Measurements from ENCODE around the gene RBM26.

The RBM26 gene

DNA sequence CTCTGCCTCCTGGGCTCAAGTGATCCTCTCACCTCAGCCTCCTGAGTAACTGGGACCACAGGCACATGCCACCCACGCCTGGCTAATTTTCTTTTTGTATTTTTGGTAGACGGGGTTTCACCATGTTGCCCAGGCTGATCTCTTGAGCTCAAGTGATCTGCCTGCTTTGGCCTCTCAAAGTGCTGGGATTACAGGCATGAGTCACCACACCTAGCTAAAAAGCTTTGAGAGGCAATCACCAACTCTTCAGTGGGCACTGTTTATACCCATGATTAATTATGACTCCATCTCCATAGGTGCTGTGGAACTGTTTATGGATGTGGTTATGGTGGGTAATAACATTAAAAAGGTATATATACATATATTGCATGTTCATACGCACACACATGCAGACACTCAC, 7.5 kb upstream of the RBM26 start:
- H3K27ac ChIP-seq, result no peak overlapping the region
- no peaks in the 10 kb centered on the region for H3K9me3 ChIP-seq (ENCODE audit: control insufficient read depth, low read length)
- TF ChIP-seq, protein P1, sequence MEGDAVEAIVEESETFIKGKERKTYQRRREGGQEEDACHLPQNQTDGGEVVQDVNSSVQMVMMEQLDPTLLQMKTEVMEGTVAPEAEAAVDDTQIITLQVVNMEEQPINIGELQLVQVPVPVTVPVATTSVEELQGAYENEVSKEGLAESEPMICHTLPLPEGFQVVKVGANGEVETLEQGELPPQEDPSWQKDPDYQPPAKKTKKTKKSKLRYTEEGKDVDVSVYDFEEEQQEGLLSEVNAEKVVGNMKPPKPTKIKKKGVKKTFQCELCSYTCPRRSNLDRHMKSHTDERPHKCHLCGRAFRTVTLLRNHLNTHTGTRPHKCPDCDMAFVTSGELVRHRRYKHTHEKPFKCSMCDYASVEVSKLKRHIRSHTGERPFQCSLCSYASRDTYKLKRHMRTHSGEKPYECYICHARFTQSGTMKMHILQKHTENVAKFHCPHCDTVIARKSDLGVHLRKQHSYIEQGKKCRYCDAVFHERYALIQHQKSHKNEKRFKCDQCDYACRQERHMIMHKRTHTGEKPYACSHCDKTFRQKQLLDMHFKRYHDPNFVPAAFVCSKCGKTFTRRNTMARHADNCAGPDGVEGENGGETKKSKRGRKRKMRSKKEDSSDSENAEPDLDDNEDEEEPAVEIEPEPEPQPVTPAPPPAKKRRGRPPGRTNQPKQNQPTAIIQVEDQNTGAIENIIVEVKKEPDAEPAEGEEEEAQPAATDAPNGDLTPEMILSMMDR (IDR thresholded peaks at IDR 0.05), result no peak
- H3K4me1 ChIP-seq, result no peaks in the 10 kb centered on the region
- H3K27me3 ChIP-seq (ENCODE audit: control insufficient read depth, insufficient read depth, low read length), result no peaks in the 10 kb centered on the region
- H3K4me2 ChIP-seq (ENCODE audit: low read length), result no peak overlapping the region
- H3K79me2 ChIP-seq, result no peaks in the 10 kb centered on the region
- H3K36me3 ChIP-seq (ENCODE audit: control insufficient read depth, insufficient read depth, low read length), result no peaks in the 10 kb centered on the region
- H3K9ac ChIP-seq, result no peak overlapping the region
- no peak overlapping the region for H3K4me3 ChIP-seq (ENCODE audit: low read depth, low read length)
- no peak overlapping the region for H2AFZ ChIP-seq

DNA sequence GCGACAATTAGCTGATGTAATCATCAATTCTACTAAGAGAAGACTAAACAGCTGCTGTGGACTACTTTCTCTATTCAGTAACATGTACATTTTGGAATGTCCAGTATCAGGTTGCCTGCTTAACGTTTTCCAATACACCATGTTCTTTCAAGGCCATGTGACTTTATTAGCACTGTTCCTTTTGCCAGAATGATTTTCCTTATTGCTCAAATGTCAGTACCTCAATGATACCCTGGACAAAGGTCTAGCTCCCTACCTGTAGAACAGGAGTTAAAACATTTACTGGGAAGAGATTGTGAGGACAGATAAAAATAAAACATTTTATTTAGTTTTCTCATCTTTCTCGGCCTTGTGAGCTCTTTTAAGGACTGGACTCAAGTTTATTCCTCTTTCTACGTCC, 3.8 kb upstream of the RBM26 start:
- Histone ChIP-seq H3K9me3 (ENCODE audit: control insufficient read depth, low read length) (no peaks in the 10 kb centered on the region), H3K4me2 (ENCODE audit: low read length) (no peak overlapping the region), H3K4me1 (no peaks in the 10 kb centered on the region), H3K27ac (no peak overlapping the region), H3K9ac (no peak overlapping the region), H3K27me3 (ENCODE audit: control insufficient read depth, insufficient read depth, low read length) (no peaks in the 10 kb centered on the region), H2AFZ (no peak overlapping the region), H3K4me3 (ENCODE audit: low read depth, low read length) (no peak overlapping the region), H3K36me3 (ENCODE audit: control insufficient read depth, insufficient read depth, low read length) (no peaks in the 10 kb centered on the region), H3K79me2 (peaks cover 7% of the 10 kb centered on the region)
- TF ChIP-seq, protein P1 (IDR thresholded peaks at IDR 0.05), result no peak

DNA sequence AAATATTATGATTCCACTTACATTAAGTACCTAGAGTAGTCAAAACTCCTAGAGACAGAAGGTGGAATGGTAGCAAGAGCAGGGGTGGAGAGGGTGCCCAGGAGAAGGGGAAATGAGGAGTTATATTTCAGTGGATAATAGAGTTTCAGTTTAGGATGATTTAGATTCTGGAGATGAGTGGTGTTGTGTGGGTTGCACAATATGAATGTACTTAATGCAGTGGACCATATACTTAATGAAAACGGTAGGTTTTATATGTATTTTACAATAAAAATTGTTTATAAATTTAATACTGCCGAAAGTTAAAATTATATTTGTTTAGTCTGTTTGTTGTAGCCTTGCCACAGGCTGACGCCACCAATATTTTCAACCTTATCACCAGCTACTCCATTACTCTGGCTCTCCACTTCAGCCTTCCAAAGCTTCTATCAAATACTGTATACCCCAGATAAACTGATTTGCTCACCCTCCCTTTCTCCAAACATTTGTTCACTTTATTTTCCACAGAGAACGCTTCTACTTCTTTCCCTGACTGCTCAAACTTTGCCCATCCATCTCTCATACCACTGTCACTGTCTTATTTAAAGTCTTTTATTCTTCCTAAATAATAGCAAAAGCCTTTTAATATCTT, 1.4 kb upstream of the RBM26 start:
- no peak overlapping the region for H3K27ac ChIP-seq
- H2AFZ ChIP-seq, result no peak overlapping the region
- H3K4me2 ChIP-seq (ENCODE audit: low read length), result peak overlapping the region; percentile 90
- no peaks in the 10 kb centered on the region for H3K9me3 ChIP-seq (ENCODE audit: control insufficient read depth, low read length)
- peaks cover 10% of the 10 kb centered on the region for H3K79me2 ChIP-seq
- H3K27me3 ChIP-seq (ENCODE audit: control insufficient read depth, insufficient read depth, low read length), result no peaks in the 10 kb centered on the region
- peaks cover 3% of the 10 kb centered on the region for H3K4me1 ChIP-seq
- TF ChIP-seq, protein P1 (IDR thresholded peaks at IDR 0.05), result no peak
- no peak overlapping the region for H3K9ac ChIP-seq
- peak overlapping the region; percentile 97 for H3K4me3 ChIP-seq (ENCODE audit: low read depth, low read length)
- no peaks in the 10 kb centered on the region for H3K36me3 ChIP-seq (ENCODE audit: control insufficient read depth, insufficient read depth, low read length)

DNA sequence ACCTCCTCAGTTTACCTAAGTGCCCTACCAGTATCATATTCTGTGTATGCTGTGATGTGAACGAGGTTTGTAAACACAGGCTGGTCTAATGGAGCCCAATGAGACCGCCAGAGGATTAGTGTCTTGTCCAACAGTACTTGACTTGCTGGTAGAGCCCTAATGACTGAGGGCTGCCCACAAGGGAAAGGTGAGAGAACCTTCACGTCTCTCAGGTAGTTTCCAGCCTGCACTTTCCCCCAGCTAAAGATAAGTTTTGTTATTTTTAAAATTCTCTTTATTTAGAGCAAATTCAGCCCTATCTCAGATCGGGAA, 498 bp upstream of the RBM26 start:
- H3K4me1 ChIP-seq, result peaks cover 3% of the 10 kb centered on the region
- peak overlapping the region; percentile 96 for H2AFZ ChIP-seq
- H3K4me2 ChIP-seq (ENCODE audit: low read length), result peak overlapping the region; percentile 90
- no peaks in the 10 kb centered on the region for H3K9me3 ChIP-seq (ENCODE audit: control insufficient read depth, low read length)
- H3K4me3 ChIP-seq (ENCODE audit: low read depth, low read length), result peak overlapping the region; percentile 97
- H3K36me3 ChIP-seq (ENCODE audit: control insufficient read depth, insufficient read depth, low read length), result no peaks in the 10 kb centered on the region
- TF ChIP-seq, protein P1 (IDR thresholded peaks at IDR 0.05), result no peak
- peaks cover 11% of the 10 kb centered on the region for H3K79me2 ChIP-seq
- peak overlapping the region; percentile 93 for H3K27ac ChIP-seq
- H3K27me3 ChIP-seq (ENCODE audit: control insufficient read depth, insufficient read depth, low read length), result no peaks in the 10 kb centered on the region
- no peak overlapping the region for H3K9ac ChIP-seq

DNA sequence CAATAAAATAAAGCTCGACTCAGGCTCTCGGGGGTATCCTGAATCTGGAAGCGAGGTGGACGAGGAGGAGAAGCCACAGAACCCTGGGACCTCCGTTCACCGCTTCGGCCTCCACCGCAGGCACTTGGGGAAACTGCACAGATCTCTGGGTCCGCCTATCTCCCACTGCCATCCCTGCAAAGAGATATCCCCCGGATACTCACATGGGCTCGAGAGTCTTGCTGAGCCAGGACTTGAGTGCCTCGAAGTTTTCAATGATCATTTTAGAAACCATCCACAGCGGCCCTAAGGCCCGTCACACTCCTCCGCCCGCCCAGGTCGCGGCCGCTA, 589 bp downstream of the RBM26 start:
- peak overlapping the region; percentile 90 for H3K4me2 ChIP-seq (ENCODE audit: low read length)
- no peaks in the 10 kb centered on the region for H3K9me3 ChIP-seq (ENCODE audit: control insufficient read depth, low read length)
- TF ChIP-seq, protein P1 (IDR thresholded peaks at IDR 0.05), result no peak
- peaks cover 3% of the 10 kb centered on the region for H3K4me1 ChIP-seq
- H3K36me3 ChIP-seq (ENCODE audit: control insufficient read depth, insufficient read depth, low read length), result no peaks in the 10 kb centered on the region
- H3K4me3 ChIP-seq (ENCODE audit: low read depth, low read length), result peak overlapping the region; percentile 97
- peak overlapping the region; percentile 93 for H3K27ac ChIP-seq
- H3K27me3 ChIP-seq (ENCODE audit: control insufficient read depth, insufficient read depth, low read length), result no peaks in the 10 kb centered on the region
- H3K79me2 ChIP-seq, result peaks cover 12% of the 10 kb centered on the region
- H3K9ac ChIP-seq, result peak overlapping the region; percentile 19
- peak overlapping the region; percentile 96 for H2AFZ ChIP-seq
